B cell (primary cell): ENCODE measurements around the gene ADORA2A. TPM values are rescaled to one million over a fixed set of nuclear protein-coding genes. Genes with fewer than 3 reads are reported as not detected.

ENCODE experiments used
- ATAC-seq: fragments of 200-7000 bp; cut with Tn5 transposase; one replicate; pipeline ENCODE4 v1.10.0; 2021; ENCODE audit warnings: low read depth, mild to moderate bottlenecking, moderate number of reproducible peaks, moderate library complexity
- CTCF ChIA-PET: fragments of 350-600 bp; sonication (Branson Sonifier 250); formaldehyde crosslinking; loops from one replicate; lab custom pipeline; 2021; ENCODE audit warnings: antibody characterized with exemption, inconsistent platforms; lab: Charles Lee
- POLR2A ChIA-PET: fragments of 350-600 bp; sonication (Branson Sonifier 250); formaldehyde crosslinking; loops from one replicate; lab custom pipeline; 2021; ENCODE audit warnings: antibody characterized with exemption; lab: Charles Lee
- DNase-seq: peaks from one replicate; pipeline ENCODE4 v3.0.0; 2013
- H2AFZ ChIP-seq: 2 replicates; pipeline ENCODE4 v1.6.1; 2012; ENCODE audit warnings: mild to moderate bottlenecking, low read depth, low read length; ENCODE audit not compliant: insufficient read depth, poor library complexity, severe bottlenecking
- H3K27ac ChIP-seq, 2 donors: 1 replicate in 1 of 2; 2 replicates in 1 of 2; pipeline ENCODE4 v1.5.1; 2012 to 2013; ENCODE audit warnings: low read length in 2 of 2, mild to moderate bottlenecking in 2 of 2, moderate library complexity in 1 of 2
- H3K27me3 ChIP-seq, 4 experiments: fragments of 200-600 bp in 1 of 4; sonication (generic) in 1 of 4; replicated peaks in 1 of 4; 1 replicate in 2 of 4; 2 replicates in 2 of 4; pipeline versions ENCODE4 v1.6.1 to v1.7.0; 2013 to 2016; ENCODE audit warnings: low read length in 3 of 4, mild to moderate bottlenecking in 2 of 4, mixed read lengths in 1 of 4, moderate library complexity in 1 of 4; ENCODE audit not compliant: insufficient read depth in 4 of 4, control insufficient read depth in 3 of 4; ENCODE audit errors: control extremely low read depth in 1 of 4
- H3K36me3 ChIP-seq, 2 experiments: replicated peaks in 1 of 2; 1 replicate in 1 of 2; 2 replicates in 1 of 2; pipeline versions ENCODE4 v1.6.1 to v1.7.1; 2013; ENCODE audit warnings: low read length in 1 of 2; ENCODE audit not compliant: insufficient read depth in 2 of 2, control insufficient read depth in 1 of 2; ENCODE audit errors: control extremely low read depth in 1 of 2, extremely low read depth in 1 of 2
- H3K4me1 ChIP-seq, 2 donors: fragments of 200-600 bp in 1 of 2; sonication (generic) in 1 of 2; 1 replicate in 1 of 2; 2 replicates in 1 of 2; pipeline versions ENCODE4 v1.5.1 to v1.6.1; 2013 to 2017; ENCODE audit warnings: low read length in 2 of 2; ENCODE audit not compliant: control insufficient read depth in 2 of 2, insufficient read depth in 2 of 2
- H3K4me2 ChIP-seq: replicated peaks from 2 replicates; pipeline ENCODE3; 2012; ENCODE audit warnings: mild to moderate bottlenecking, low read depth, low read length; ENCODE audit not compliant: poor library complexity, severe bottlenecking
- H3K4me3 ChIP-seq, 5 experiments: fragments of 200-600 bp in 1 of 5; sonication (generic) in 1 of 5; 1 replicate in 3 of 5; 2 replicates in 2 of 5; pipeline versions ENCODE4 v1.5.1 to v1.7.0; 2011 to 2016; ENCODE audit warnings: low read length in 4 of 5, mild to moderate bottlenecking in 4 of 5, low read depth in 2 of 5, control low read depth in 1 of 5, moderate library complexity in 1 of 5; ENCODE audit not compliant: insufficient read depth in 1 of 5; ENCODE audit errors: control extremely low read depth in 1 of 5, extremely low read depth in 1 of 5
- H3K79me2 ChIP-seq: fragments of 200-600 bp; sonication (generic); one replicate; pipeline ENCODE4 v1.6.0; 2016; ENCODE audit warnings: low read length; ENCODE audit not compliant: control insufficient read depth, insufficient read depth
- H3K9ac ChIP-seq: fragments of 200-600 bp; sonication (generic); 2 replicates; pipeline ENCODE4 v1.6.1; 2017; ENCODE audit warnings: mild to moderate bottlenecking, low read length, moderate library complexity
- H3K9me3 ChIP-seq, 3 donors: one replicate each; pipeline versions ENCODE4 v1.6.1 to v1.7.1; 2013; ENCODE audit warnings: low read length in 2 of 3; ENCODE audit not compliant: control insufficient read depth in 2 of 3, insufficient read depth in 1 of 3; ENCODE audit errors: control extremely low read depth in 1 of 3
- H4K20me1 ChIP-seq: 2 replicates; pipeline ENCODE4 v1.6.0; 2012; ENCODE audit warnings: mild to moderate bottlenecking, low read length; ENCODE audit not compliant: insufficient read depth, control insufficient read depth, poor library complexity, severe bottlenecking
- H3K27ac Mint-ChIP-seq: one replicate; pipeline ENCODE4 v1.8.0; 2021; ENCODE audit warnings: mixed read lengths
- H3K27me3 Mint-ChIP-seq: one replicate; pipeline ENCODE4 v1.8.0; 2021; ENCODE audit warnings: mixed read lengths
- H3K4me1 Mint-ChIP-seq: one replicate; pipeline ENCODE4 v1.8.0; 2021; ENCODE audit warnings: mixed read lengths
- H3K4me3 Mint-ChIP-seq: one replicate; pipeline ENCODE4 v1.8.0; 2021; ENCODE audit warnings: mixed read lengths
- H3K9me3 Mint-ChIP-seq: one replicate; pipeline ENCODE4 v1.8.0; 2022; ENCODE audit warnings: mixed read lengths; ENCODE audit not compliant: insufficient read depth
- EZH2 ChIP-seq: IDR thresholded peaks from 2 replicates; pipeline ENCODE4 v1.6.1; 2012; ENCODE audit warnings: borderline replicate concordance, low read depth, mild to moderate bottlenecking, moderate library complexity, low read length; ENCODE audit not compliant: insufficient read depth, poor library complexity, severe bottlenecking
- WGBS: methylation state at CpG from one replicate; pipeline ENCODE4 v1.1.5; 2013; ENCODE audit warnings: missing lambda C conversion rate; ENCODE audit not compliant: insufficient coverage; 5-methylcytosine and 5-hydroxymethylcytosine counted together
- intact Hi-C: fragments of 100-400 bp; cut with micrococcal nuclease; formaldehyde crosslinking; loops from one replicate; pipeline ENCODE4 v1.10.0; 2022
- polyA plus RNA-seq: library from polyadenylated mRNA; depleted of rRNA; stranded (reverse); fragments of >200 nt; gene quantifications from 2 replicates; pipeline ENCODE4 v1.2.3, GENCODE V29; 2012
- total RNA-seq, 2 donors: library from RNA; stranded (reverse); fragments of 120-200 nt in 1 of 2; gene quantifications; 1 replicate in 1 of 2; 2 replicates in 1 of 2; pipeline versions ENCODE4 v1.2.3 to v1.2.4, GENCODE V29; 2013 to 2022
- TF ChIP-seq, protein P1 (sequence below): fragments of 200-600 bp; IDR thresholded peaks from one replicate; pipeline ENCODE4 v1.8.0; 2022; ENCODE audit warnings: antibody characterized with exemption, mild to moderate bottlenecking

The ADORA2A gene
- total and polyA plus RNA-seq, 2 donors (not counting 1 experiment from before 2014, with no cell fraction given), result 30.5 to 45.4 TPM

DNA sequence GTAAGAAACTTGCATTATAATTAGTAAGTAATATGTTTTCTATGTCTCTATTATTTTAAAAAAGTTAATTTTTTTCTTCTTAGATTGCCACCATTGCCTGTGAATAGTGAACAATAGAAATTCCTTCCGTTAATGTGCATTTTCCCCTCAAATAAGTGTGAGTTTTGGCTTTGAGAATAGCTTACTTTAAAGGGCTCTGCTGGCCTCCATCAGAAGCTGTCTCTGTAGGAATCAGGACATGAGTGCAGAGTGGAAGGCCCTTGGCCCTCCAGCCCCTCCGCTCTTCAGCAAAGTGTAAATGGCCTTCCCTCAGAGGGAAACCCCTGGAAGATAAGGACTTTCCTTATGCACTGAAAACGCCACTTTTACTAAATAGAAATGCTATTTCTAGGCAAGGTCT is 24.1 kb upstream of the ADORA2A start:
- H3K9me3 ChIP-seq, result no peaks in the 10 kb centered on the region
- H3K36me3 ChIP-seq, result peaks cover 1 to 53% of the 10 kb centered on the region in 2 experiments
- no peaks in the 10 kb centered on the region for H3K27me3 Mint-ChIP-seq
- no peaks in the 10 kb centered on the region for H3K9me3 Mint-ChIP-seq
- no CpG with 5 or more reads among the region's 3 CpGs for WGBS
- H3K4me3 Mint-ChIP-seq, result no peak overlapping the region
- DNase-seq, result no peak
- H3K4me1 ChIP-seq, result peaks cover 10 to 54% of the 10 kb centered on the region in 2 donors
- H3K79me2 ChIP-seq, result peaks cover 15% of the 10 kb centered on the region
- H2AFZ ChIP-seq, result no peak overlapping the region
- TF ChIP-seq, protein P1, sequence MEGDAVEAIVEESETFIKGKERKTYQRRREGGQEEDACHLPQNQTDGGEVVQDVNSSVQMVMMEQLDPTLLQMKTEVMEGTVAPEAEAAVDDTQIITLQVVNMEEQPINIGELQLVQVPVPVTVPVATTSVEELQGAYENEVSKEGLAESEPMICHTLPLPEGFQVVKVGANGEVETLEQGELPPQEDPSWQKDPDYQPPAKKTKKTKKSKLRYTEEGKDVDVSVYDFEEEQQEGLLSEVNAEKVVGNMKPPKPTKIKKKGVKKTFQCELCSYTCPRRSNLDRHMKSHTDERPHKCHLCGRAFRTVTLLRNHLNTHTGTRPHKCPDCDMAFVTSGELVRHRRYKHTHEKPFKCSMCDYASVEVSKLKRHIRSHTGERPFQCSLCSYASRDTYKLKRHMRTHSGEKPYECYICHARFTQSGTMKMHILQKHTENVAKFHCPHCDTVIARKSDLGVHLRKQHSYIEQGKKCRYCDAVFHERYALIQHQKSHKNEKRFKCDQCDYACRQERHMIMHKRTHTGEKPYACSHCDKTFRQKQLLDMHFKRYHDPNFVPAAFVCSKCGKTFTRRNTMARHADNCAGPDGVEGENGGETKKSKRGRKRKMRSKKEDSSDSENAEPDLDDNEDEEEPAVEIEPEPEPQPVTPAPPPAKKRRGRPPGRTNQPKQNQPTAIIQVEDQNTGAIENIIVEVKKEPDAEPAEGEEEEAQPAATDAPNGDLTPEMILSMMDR, result no peak
- no peak for TF ChIP-seq EZH2
- no peak overlapping the region for H3K9ac ChIP-seq
- H3K27me3 ChIP-seq, result no peaks in the 10 kb centered on the region
- POLR2A ChIA-PET, result no interaction called here
- H3K27ac Mint-ChIP-seq, result peak overlapping the region; percentile 10
- no peak overlapping the region for H3K27ac ChIP-seq
- H3K4me1 Mint-ChIP-seq, result peaks cover 45% of the 10 kb centered on the region
- H4K20me1 ChIP-seq, result no peaks in the 10 kb centered on the region
- no peak overlapping the region for H3K4me3 ChIP-seq
- CTCF ChIA-PET, result no interaction called here
- no peak for ATAC-seq
- intact Hi-C loops, result no loop called here
- H3K4me2 ChIP-seq, result no peak overlapping the region

DNA sequence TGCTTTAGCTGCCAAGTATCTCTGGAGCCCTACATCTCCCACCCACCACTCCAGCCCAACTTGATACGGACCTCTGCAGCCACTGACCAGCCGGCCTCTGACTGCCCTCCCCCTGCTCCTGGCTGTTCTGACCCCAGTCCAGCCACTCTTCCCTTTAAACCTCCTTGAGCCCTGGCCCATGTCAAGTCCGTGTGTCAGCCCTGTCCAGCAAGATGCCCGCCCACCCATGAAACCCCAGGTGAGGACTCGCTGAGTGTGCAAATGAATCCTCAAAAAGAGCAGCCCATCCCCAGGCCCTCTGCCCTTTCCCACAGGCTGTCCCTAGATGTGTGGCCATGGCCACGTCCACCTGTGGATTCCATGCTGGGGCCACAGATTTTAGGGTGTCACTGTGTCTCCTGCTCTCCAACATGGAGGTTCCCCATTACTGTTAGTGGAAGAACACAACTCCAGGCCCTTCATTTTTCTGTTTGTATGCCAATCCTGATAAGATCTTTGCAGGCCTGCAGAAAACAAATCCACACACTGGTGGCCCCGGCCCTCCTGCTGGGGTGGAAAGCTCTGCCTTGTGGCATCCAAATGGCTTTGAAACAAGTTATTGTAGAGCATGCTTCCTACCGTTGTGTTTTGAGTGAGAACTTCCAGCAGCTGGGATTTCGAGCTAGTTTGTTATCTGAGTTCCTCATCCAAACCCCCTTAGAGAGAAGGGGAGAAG is 22.7 kb upstream of the ADORA2A start:
- Histone ChIP-seq H4K20me1 (no peaks in the 10 kb centered on the region), H3K27ac (no peak overlapping the region), H3K79me2 (peaks cover 9% of the 10 kb centered on the region), H3K4me2 (no peak overlapping the region), H3K9ac (no peak overlapping the region), H3K27me3 (no peaks in the 10 kb centered on the region), H3K4me1 (peaks cover 8 to 43% of the 10 kb centered on the region in 2 donors), H2AFZ (no peak overlapping the region), H3K36me3 (peaks cover 3 to 47% of the 10 kb centered on the region in 2 experiments), H3K9me3 (no peaks in the 10 kb centered on the region), H3K4me3 (no peak overlapping the region)
- no peak for DNase-seq
- 93% methylated on average over 8 of the region's 9 CpGs for WGBS
- Mint-ChIP-seq H3K4me1 (peaks cover 38% of the 10 kb centered on the region), H3K27me3 (no peaks in the 10 kb centered on the region), H3K4me3 (no peak overlapping the region), H3K27ac (no peak overlapping the region), H3K9me3 (no peaks in the 10 kb centered on the region)
- ATAC-seq, result no peak
- POLR2A ChIA-PET, result no interaction called here
- intact Hi-C loops, result no loop called here
- CTCF ChIA-PET, result no interaction called here
- no peak for TF ChIP-seq EZH2
- TF ChIP-seq, protein P1, result no peak
